NCI-H345 (cell line): ENCODE measurements around the gene TRNAU1AP.

ENCODE experiments used
- DNase-seq: peaks from one replicate; lab custom pipeline; 2025; lab: John Stamatoyannopoulos, UW

Gene TRNAU1AP

GRCh38 chr1:28604962-28605361 is 52.1 kb downstream of the TRNAU1AP start:
- no peak for DNase-seq

- no peak for DNase-seq
Observed at GRCh38 chr1:28606771-28607170, 53.9 kb downstream of the TRNAU1AP start.

GRCh38 chr1:28613175-28613574 is 60.3 kb downstream of the TRNAU1AP start:
- no peak for DNase-seq
